Measurements from ENCODE around the gene BRPF1.

DNA sequence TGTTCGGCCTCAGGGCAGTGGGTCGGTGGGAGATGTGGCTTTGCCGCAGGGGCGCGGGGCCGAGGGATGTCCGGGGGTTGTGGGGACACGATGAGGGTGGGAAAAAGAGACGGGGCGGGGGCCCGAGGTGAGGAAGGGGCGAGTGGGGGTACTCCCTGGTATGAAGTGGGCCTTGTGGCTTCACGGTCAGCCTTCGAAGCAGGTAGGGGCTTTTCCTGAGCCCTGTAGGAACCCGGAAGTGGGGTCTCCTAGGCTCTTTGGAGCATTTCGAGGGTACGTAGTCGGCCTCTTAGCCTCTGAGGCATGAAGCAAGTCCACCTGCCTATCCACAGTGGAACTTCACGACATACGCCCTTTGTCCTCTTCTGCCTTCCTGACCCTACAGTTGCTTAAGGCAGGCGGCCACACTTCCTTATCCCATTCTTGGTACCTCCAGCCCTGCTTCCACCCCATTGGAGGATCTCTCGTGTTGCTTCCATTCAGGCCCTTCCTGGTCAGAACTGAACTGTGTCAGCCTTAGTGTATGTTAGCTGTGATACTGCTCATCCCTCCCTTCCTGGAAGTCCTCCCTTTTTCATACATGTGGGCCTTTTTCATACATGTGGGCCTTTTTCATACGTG, 61.7 kb downstream of the BRPF1 start:
- TF ChIP-seq, protein P1, sequence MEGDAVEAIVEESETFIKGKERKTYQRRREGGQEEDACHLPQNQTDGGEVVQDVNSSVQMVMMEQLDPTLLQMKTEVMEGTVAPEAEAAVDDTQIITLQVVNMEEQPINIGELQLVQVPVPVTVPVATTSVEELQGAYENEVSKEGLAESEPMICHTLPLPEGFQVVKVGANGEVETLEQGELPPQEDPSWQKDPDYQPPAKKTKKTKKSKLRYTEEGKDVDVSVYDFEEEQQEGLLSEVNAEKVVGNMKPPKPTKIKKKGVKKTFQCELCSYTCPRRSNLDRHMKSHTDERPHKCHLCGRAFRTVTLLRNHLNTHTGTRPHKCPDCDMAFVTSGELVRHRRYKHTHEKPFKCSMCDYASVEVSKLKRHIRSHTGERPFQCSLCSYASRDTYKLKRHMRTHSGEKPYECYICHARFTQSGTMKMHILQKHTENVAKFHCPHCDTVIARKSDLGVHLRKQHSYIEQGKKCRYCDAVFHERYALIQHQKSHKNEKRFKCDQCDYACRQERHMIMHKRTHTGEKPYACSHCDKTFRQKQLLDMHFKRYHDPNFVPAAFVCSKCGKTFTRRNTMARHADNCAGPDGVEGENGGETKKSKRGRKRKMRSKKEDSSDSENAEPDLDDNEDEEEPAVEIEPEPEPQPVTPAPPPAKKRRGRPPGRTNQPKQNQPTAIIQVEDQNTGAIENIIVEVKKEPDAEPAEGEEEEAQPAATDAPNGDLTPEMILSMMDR (IDR thresholded peaks at IDR 0.05; ENCODE audit: low read depth, low read length, missing input control): no peak
- TF ChIP-seq MAX (IDR thresholded peaks at IDR 0.05) (no peak), YY1 (IDR thresholded peaks at IDR 0.05) (no peak), GABPA (IDR thresholded peaks at IDR 0.05 in 1 of 2, conservative IDR thresholded peaks at IDR 0.05 in 1 of 2) (no peak), TAF1 (conservative IDR thresholded peaks at IDR 0.05) (no peak), SP1 (IDR thresholded peaks at IDR 0.05) (no peak), ZBTB33 (IDR thresholded peaks at IDR 0.05) (no peak), RXRA (IDR thresholded peaks at IDR 0.05) (no peak), RAD21 (IDR thresholded peaks at IDR 0.05) (no peak), JUND (IDR thresholded peaks at IDR 0.05) (no peak), FOXA1 (IDR thresholded peaks at IDR 0.05) (no peak)
- TF ChIP-seq, protein P2, sequence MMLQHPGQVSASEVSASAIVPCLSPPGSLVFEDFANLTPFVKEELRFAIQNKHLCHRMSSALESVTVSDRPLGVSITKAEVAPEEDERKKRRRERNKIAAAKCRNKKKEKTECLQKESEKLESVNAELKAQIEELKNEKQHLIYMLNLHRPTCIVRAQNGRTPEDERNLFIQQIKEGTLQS (IDR thresholded peaks at IDR 0.05): no peak
